Prostate gland (tissue), 2 donors: ENCODE results near the gene PRSS56. TPM values are rescaled to one million over a fixed set of nuclear protein-coding genes. Genes with fewer than 3 reads are reported as not detected.

Experiments used
- DNase-seq: peaks from one replicate; pipeline ENCODE4 v3.0.0-alpha.2; 2019; ENCODE audit warnings: low spot score
- H3K27ac ChIP-seq, 2 donors: fragments of 200-600 bp; sonication (generic); 2 replicates each; pipeline ENCODE4 v1.5.1; 2017 to 2019
- H3K27me3 ChIP-seq: fragments of 200-600 bp; sonication (generic); replicated peaks from 2 replicates; pipeline ENCODE4 v1.5.1; 2019; ENCODE audit not compliant: insufficient read depth
- H3K36me3 ChIP-seq, 2 donors: fragments of 200-600 bp; sonication (generic); 1 replicate in 1 of 2; 2 replicates in 1 of 2; pipeline versions ENCODE4 v1.5.1 to v1.8.1; 2017 to 2019
- H3K4me1 ChIP-seq: fragments of 200-600 bp; sonication (generic); replicated peaks from 2 replicates; pipeline ENCODE4 v1.5.1; 2019
- H3K4me3 ChIP-seq, 2 donors: fragments of 200-600 bp; sonication (generic); 2 replicates each; pipeline ENCODE4 v1.5.1; 2017 to 2019
- H3K9me3 ChIP-seq: fragments of 200-600 bp; sonication (generic); 2 replicates; pipeline ENCODE4 v1.5.1; 2017
- POLR2A ChIP-seq: fragments of 450-650 bp; IDR thresholded peaks from one replicate; pipeline ENCODE4 v1.6.1; 2016; ENCODE audit warnings: antibody characterized with exemption, mild to moderate bottlenecking
- POLR2AphosphoS5 ChIP-seq: sonication (generic); formaldehyde crosslinking; IDR thresholded peaks from one replicate; pipeline ENCODE4 v1.6.1; 2017; ENCODE audit warnings: antibody characterized with exemption
- WGBS: methylation state at CpG from one replicate; pipeline ENCODE4 v1.1.5; 2018; 5-methylcytosine and 5-hydroxymethylcytosine counted together
- intact Hi-C: fragments of 100-400 bp; cut with DNase I; formaldehyde crosslinking; loops from one replicate; pipeline ENCODE4 v1.14.2; 2022
- total RNA-seq, 2 donors: library from RNA; depleted of rRNA; stranded (reverse); fragments of >200 nt; gene quantifications; one replicate each; pipeline ENCODE4 v1.1.0, GENCODE V29; 2016
- TF ChIP-seq, protein P1 (sequence below), 4 experiments: fragments of 200-600 bp in 2 of 4; fragments of 450-650 bp in 2 of 4; sonication (generic) in 2 of 4; IDR thresholded peaks; 1 replicate in 3 of 4; 2 replicates in 1 of 4; pipeline ENCODE4 v1.5.1; 2016 to 2019; ENCODE audit warnings: antibody characterized with exemption in 4 of 4, mild to moderate bottlenecking in 2 of 4, moderate library complexity in 2 of 4

Gene PRSS56
- total RNA-seq, 2 donors from 2014 or later = not detected

DNA sequence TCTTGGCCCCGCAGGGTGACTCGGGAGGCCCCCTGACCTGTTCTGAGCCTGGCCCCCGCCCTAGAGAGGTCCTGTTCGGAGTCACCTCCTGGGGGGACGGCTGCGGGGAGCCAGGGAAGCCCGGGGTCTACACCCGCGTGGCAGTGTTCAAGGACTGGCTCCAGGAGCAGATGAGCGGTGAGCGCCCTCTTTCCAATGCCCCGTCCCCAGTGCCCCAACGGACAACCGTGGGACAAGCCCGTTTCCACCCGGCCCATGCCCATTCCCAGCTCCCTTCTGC is 3.2 kb downstream of the PRSS56 start:
- Histone ChIP-seq H3K9me3 (no peaks in the 10 kb centered on the region), H3K4me1 (peaks cover 9% of the 10 kb centered on the region), H3K4me3 (no peak overlapping the region), H3K36me3 (no peaks in the 10 kb centered on the region), H3K27ac (no peak overlapping the region), H3K27me3 (peaks cover 23% of the 10 kb centered on the region)
- TF ChIP-seq POLR2A (no peak), POLR2AphosphoS5 (no peak)
- TF ChIP-seq, protein P1, sequence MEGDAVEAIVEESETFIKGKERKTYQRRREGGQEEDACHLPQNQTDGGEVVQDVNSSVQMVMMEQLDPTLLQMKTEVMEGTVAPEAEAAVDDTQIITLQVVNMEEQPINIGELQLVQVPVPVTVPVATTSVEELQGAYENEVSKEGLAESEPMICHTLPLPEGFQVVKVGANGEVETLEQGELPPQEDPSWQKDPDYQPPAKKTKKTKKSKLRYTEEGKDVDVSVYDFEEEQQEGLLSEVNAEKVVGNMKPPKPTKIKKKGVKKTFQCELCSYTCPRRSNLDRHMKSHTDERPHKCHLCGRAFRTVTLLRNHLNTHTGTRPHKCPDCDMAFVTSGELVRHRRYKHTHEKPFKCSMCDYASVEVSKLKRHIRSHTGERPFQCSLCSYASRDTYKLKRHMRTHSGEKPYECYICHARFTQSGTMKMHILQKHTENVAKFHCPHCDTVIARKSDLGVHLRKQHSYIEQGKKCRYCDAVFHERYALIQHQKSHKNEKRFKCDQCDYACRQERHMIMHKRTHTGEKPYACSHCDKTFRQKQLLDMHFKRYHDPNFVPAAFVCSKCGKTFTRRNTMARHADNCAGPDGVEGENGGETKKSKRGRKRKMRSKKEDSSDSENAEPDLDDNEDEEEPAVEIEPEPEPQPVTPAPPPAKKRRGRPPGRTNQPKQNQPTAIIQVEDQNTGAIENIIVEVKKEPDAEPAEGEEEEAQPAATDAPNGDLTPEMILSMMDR (IDR thresholded peaks at IDR 0.05) = no peak
- intact Hi-C loops = loop anchor here (5.0 kb wide), 1 partner anchor 601 kb away; no protein-coding TSS in a partner anchor
- DNase-seq = no peak
- WGBS = 6% methylated on average over 4 of the region's 16 CpGs

DNA sequence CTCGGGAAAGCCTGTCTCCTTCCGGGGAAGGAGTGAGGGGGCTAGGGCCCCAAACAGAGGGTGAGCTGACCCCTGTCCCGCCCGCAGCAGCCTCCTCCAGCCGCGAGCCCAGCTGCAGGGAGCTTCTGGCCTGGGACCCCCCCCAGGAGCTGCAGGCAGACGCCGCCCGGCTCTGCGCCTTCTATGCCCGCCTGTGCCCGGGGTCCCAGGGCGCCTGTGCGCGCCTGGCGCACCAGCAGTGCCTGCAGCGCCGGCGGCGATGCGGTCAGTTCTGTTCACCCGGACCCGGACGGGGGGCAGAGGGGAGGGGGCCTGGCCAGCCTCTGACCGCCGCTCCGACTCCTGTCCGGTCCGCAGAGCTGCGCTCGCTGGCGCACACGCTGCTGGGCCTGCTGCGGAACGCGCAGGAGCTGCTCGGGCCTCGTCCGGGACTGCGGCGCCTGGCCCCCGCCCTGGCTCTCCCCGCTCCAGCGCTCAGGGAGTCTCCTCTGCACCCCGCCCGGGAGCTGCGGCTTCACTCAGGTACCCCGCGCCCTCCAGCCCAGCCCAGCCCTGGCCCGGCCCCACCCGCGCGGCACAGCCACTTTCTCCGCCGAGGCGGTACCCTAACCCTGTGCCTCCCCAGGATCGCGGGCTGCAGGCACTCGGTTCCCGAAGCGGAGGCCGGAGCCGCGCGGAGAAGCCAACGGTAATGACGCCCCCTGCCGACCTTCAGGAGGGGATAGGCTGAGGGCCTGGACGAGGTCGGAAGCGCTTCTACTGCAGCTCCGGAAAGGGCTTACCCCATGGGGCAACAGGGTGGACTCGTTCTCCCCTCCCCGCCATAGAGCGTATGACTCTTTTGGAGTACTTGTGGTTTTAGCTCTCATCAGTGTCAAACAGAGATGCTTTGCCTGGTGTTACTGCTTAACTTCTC is 3.8 kb downstream of the PRSS56 start:
- Histone ChIP-seq H3K27ac (no peak overlapping the region), H3K4me1 (peaks cover 9% of the 10 kb centered on the region), H3K27me3 (peaks cover 23% of the 10 kb centered on the region), H3K9me3 (no peaks in the 10 kb centered on the region), H3K36me3 (no peaks in the 10 kb centered on the region), H3K4me3 (peak overlapping the region; percentile 5 to 7)
- intact Hi-C loops = loop anchor here (5.0 kb wide), 1 partner anchor 602 kb away; no protein-coding TSS in a partner anchor
- no peak for DNase-seq
- TF ChIP-seq, protein P1 (IDR thresholded peaks at IDR 0.05) = no peak
- TF ChIP-seq POLR2AphosphoS5 (no peak), POLR2A (no peak)
- WGBS = 4% methylated on average over 66 of the region's 75 CpGs

DNA sequence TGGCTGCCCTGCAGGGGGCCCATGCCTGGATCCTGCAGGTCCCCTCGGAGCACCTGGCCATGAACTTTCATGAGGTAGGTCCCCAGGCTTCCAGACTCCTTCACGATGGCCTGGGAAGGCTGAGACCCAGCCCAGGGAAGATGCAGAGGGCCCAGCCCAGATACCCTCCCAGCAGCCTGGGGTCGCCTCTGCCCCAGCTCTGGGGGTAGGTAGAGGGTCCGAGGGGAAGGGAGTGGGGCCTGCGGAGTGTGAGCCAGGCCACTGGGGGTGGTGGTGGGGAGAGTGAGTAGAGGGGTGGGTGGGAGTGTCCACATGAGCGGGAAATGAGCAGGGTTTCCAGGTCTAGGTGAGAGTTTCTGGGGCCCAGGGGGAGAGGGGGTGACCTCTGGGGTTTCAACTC is 4.6 kb downstream of the PRSS56 start:
- TF ChIP-seq, protein P1 (IDR thresholded peaks at IDR 0.05) = no peak
- no peak for DNase-seq
- Histone ChIP-seq H3K27ac (no peak overlapping the region), H3K27me3 (peaks cover 23% of the 10 kb centered on the region), H3K4me3 (no peak overlapping the region), H3K36me3 (no peaks in the 10 kb centered on the region), H3K9me3 (no peaks in the 10 kb centered on the region), H3K4me1 (peaks cover 9% of the 10 kb centered on the region)
- intact Hi-C loops = loop anchor here (5.0 kb wide), 1 partner anchor 602 kb away; no protein-coding TSS in a partner anchor
- 77% methylated on average over 6 of the region's 6 CpGs for WGBS

DNA sequence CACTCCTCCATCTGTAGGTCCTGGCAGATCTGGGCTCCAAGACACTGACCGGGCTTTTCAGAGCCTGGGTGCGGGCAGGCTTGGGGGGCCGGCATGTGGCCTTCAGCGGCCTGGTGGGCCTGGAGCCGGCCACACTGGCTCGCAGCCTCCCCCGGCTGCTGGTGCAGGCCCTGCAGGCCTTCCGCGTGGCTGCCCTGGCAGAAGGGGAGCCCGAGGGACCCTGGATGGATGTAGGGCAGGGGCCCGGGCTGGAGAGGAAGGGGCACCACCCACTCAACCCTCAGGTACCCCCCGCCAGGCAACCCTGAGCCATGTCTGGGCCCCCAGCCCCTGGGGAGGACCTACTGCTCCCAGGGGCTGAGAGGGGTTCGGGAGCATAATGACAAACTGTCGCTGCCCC is 5.0 kb downstream of the PRSS56 start:
- Histone ChIP-seq H3K36me3 (no peaks in the 10 kb centered on the region), H3K4me3 (no peak overlapping the region), H3K4me1 (peaks cover 9% of the 10 kb centered on the region), H3K9me3 (no peaks in the 10 kb centered on the region), H3K27me3 (peaks cover 23% of the 10 kb centered on the region), H3K27ac (no peak overlapping the region)
- TF ChIP-seq, protein P1 (IDR thresholded peaks at IDR 0.05) = no peak
- no peak for TF ChIP-seq POLR2A
- no peak for TF ChIP-seq POLR2AphosphoS5
- DNase-seq = no peak
- intact Hi-C loops = no loop called here
- WGBS = 82% methylated on average over 5 of the region's 14 CpGs
